ENCODE measurements around the gene RPL13A. TPM values are rescaled to one million over a fixed set of nuclear protein-coding genes. Genes with fewer than 3 reads are reported as not detected.
A peak's percentile ranks its signal among the peaks of the same experiment; 100 is the strongest.

The RPL13A gene
- polyA plus RNA-seq, 1 of the 3 experiments (the other 2 are of a cell fraction) = 2,748 TPM

- no peaks in the 10 kb centered on the region for H3K9me2 ChIP-seq
- POLR2A ChIA-PET = no interaction called here
- no peaks in the 10 kb centered on the region for H3K36me3 ChIP-seq (replicated peaks in 1 of 2; ENCODE audit: control insufficient read depth in 1 of 2, insufficient read depth in 2 of 2, low read length in 1 of 2)
- H3K4me3 ChIP-seq (ENCODE audit: low read depth in 2 of 2, low read length in 1 of 2) = peak overlapping the region in 1 of 2 experiments; percentile 27; a peak in 1 of 4 replicates
- no peak for TF ChIP-seq MXI1 (IDR thresholded peaks at IDR 0.05; ENCODE audit: low read depth, low read length)
- TF ChIP-seq SMC3 (IDR thresholded peaks at IDR 0.05; ENCODE audit: low read depth, low read length) = no peak
- no peak for TF ChIP-seq RAD21 (IDR thresholded peaks at IDR 0.05; ENCODE audit: low read length)
- TF ChIP-seq YY1 (IDR thresholded peaks at IDR 0.05; ENCODE audit: low read depth) = no peak
- H3K9ac ChIP-seq = no peak overlapping the region
- H3K9me3 ChIP-seq = no peaks in the 10 kb centered on the region
- H3K27ac ChIP-seq (ENCODE audit: low read depth in 2 of 2, low read length in 1 of 2) = no peak overlapping the region
- 85% methylated on average over 24 of the region's 25 CpGs for WGBS (ENCODE audit: low lambda C conversion rate)
- DNase-seq = no peak
- H3K79me2 ChIP-seq (ENCODE audit: insufficient read depth) = no peaks in the 10 kb centered on the region
- CTCF ChIA-PET = interaction anchor here (1.2 to 2.4 kb wide), 5 partner anchors 14 to 26 kb away, joined by 3 to 12 read pairs (median 8); no protein-coding TSS in a partner anchor
- H3K4me1 ChIP-seq (ENCODE audit: control insufficient read depth in 1 of 2, insufficient read depth in 2 of 2, low read depth in 1 of 2, low read length in 1 of 2) = peaks cover 0 to 5% of the 10 kb centered on the region in 2 experiments; a peak in 1 of 4 replicates
- no peaks in the 10 kb centered on the region for H3F3A ChIP-seq (replicated peaks; ENCODE audit: insufficient read depth)
- no peaks in the 10 kb centered on the region for H4K20me1 ChIP-seq (ENCODE audit: insufficient read depth)
- peak overlapping the region; percentile 77; the same call in 1 of the 2 replicates for H2AFZ ChIP-seq (ENCODE audit: low read depth)
- peak overlapping the region; percentile 47; the same call in 1 of the 2 replicates for H3K4me2 ChIP-seq
- no peaks in the 10 kb centered on the region for H3K27me3 ChIP-seq (ENCODE audit: insufficient read depth)
Measured at GRCh38 chr19:49528211-49528771, 40.9 kb downstream of the RPL13A start.

DNA sequence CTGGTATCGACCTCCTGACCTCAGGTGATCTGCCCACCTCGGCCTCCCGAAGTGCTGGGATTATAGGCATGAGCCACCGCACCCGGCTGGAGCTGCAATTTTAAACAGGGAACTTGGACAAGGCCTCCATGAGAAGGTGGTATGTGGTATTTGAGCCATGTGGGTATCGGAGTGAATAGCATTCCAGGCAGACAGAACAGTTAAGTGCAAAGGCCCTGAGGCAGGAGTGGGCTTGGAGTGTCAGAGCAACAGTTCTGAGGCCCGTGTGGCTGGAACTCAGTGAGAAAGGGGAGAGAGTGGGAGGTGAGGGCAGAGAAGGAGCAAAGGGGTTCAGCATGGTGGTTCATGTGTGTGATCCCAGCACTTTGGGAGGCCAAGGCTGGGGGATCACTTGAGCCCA is 43.3 kb downstream of the RPL13A start:
- no peaks in the 10 kb centered on the region for H4K20me1 ChIP-seq (ENCODE audit: insufficient read depth)
- POLR2A ChIA-PET = no interaction called here
- WGBS (ENCODE audit: low lambda C conversion rate) = 92% methylated on average over 7 of the region's 7 CpGs
- no peaks in the 10 kb centered on the region for H3K9me3 ChIP-seq
- peaks cover 0 to 7% of the 10 kb centered on the region in 2 experiments; a peak in 1 of 4 replicates for H3K4me1 ChIP-seq (ENCODE audit: control insufficient read depth in 1 of 2, insufficient read depth in 2 of 2, low read depth in 1 of 2, low read length in 1 of 2)
- no peak overlapping the region for H3K4me2 ChIP-seq
- no peak overlapping the region for H3K4me3 ChIP-seq (ENCODE audit: low read depth in 2 of 2, low read length in 1 of 2)
- no peak for TF ChIP-seq ZBTB33 (IDR thresholded peaks at IDR 0.05; ENCODE audit: borderline replicate concordance, low read depth)
- no peak for TF ChIP-seq GATA2 (CRISPR knock-in tag; IDR thresholded peaks at IDR 0.05)
- no peak for TF ChIP-seq CHD2 (IDR thresholded peaks at IDR 0.05; ENCODE audit: low read length, partially characterized antibody)
- no peak for TF ChIP-seq POLR2AphosphoS5 (IDR thresholded peaks at IDR 0.05; ENCODE audit: low read depth, low read length)
- TF ChIP-seq RCOR1 (IDR thresholded peaks at IDR 0.05; ENCODE audit: low read length) = no peak
- TF ChIP-seq RAD21 (IDR thresholded peaks at IDR 0.05; ENCODE audit: low read length) = no peak
- TF ChIP-seq MEF2A (IDR thresholded peaks at IDR 0.05; ENCODE audit: borderline replicate concordance, low read depth) = no peak
- TF ChIP-seq MXI1 (IDR thresholded peaks at IDR 0.05; ENCODE audit: low read depth, low read length) = no peak
- TF ChIP-seq EZH2phosphoT487 (IDR thresholded peaks at IDR 0.05; ENCODE audit: borderline replicate concordance, low read depth) = no peak
- no peak for TF ChIP-seq FOXJ3 (CRISPR knock-in tag; IDR thresholded peaks at IDR 0.05)
- no peak for TF ChIP-seq FOSL2 (IDR thresholded peaks at IDR 0.05; ENCODE audit: borderline replicate concordance, low read depth)
- TF ChIP-seq JUND (IDR thresholded peaks at IDR 0.05) = no peak
- no peak for TF ChIP-seq EP300 (IDR thresholded peaks at IDR 0.05; ENCODE audit: borderline replicate concordance in 1 of 2, low read depth in 1 of 2, low read length in 1 of 2)
- TF ChIP-seq FOXM1 (IDR thresholded peaks at IDR 0.05; ENCODE audit: low read depth) = no peak
- TF ChIP-seq ELF1 (IDR thresholded peaks at IDR 0.05) = no peak
- TF ChIP-seq REST (IDR thresholded peaks at IDR 0.05; ENCODE audit: low read depth, low read length) = no peak
- TF ChIP-seq TAF1 (IDR thresholded peaks at IDR 0.05; ENCODE audit: borderline replicate concordance, low read depth, low read length) = no peak
- no peak for TF ChIP-seq TCF12 (IDR thresholded peaks at IDR 0.05)
- CTCF ChIA-PET = interaction anchor here (1.4 to 2.4 kb wide), 3 partner anchors 16 to 40 kb away, joined by 5 to 9 read pairs (median 8); no protein-coding TSS in a partner anchor
- H3K9me2 ChIP-seq = no peaks in the 10 kb centered on the region
- H2AFZ ChIP-seq (ENCODE audit: low read depth) = no peak overlapping the region
- H3K27me3 ChIP-seq (ENCODE audit: insufficient read depth) = no peaks in the 10 kb centered on the region
- DNase-seq = no peak
- no peaks in the 10 kb centered on the region for H3K79me2 ChIP-seq (ENCODE audit: insufficient read depth)
- H3K27ac ChIP-seq (ENCODE audit: low read depth in 2 of 2, low read length in 1 of 2) = no peak overlapping the region
- no peak overlapping the region for H3K9ac ChIP-seq
- H3F3A ChIP-seq (replicated peaks; ENCODE audit: insufficient read depth) = peaks cover 7% of the 10 kb centered on the region
- H3K36me3 ChIP-seq (replicated peaks in 1 of 2; ENCODE audit: control insufficient read depth in 1 of 2, insufficient read depth in 2 of 2, low read length in 1 of 2) = no peaks in the 10 kb centered on the region

Data from SK-N-SH (cell line).